IMR-90 (cell line): Measurements from ENCODE around the gene KLHL17. TPM values are rescaled to one million over a fixed set of nuclear protein-coding genes. Genes with fewer than 3 reads are reported as not detected.

ENCODE experiments used
- ATAC-seq: fragments of 200-7000 bp; cut with Tn5 transposase; 2 replicates; pipeline ENCODE4 v1.9.1; 2020; ENCODE audit warnings: low read depth, mild to moderate bottlenecking, moderate library complexity
- BruUV-seq: library from RNA; stranded (reverse); fragments of 400-500 nt; replicated peaks from 2 replicates; lab custom pipeline; 2021; lab: Mats Ljungman, UMichigan
- CTCF ChIA-PET: fragments of 300-600 bp; formaldehyde crosslinking; extraction: SDS; loops from one replicate; lab custom pipeline; 2021; ENCODE audit warnings: antibody characterized with exemption; lab: Yijun Ruan, JAX
- POLR2A ChIA-PET: fragments of 300-600 bp; sonication (Branson Sonifier 250); formaldehyde crosslinking; loops from one replicate; lab custom pipeline; 2022; ENCODE audit warnings: antibody characterized with exemption; ENCODE audit not compliant: unreplicated experiment; lab: Charles Lee
- DNase-seq: peaks from one replicate; pipeline ENCODE4 v3.0.0; 2013
- H2AFZ ChIP-seq: replicated peaks from 2 replicates; pipeline ENCODE3; 2013; ENCODE audit warnings: low read length, mild to moderate bottlenecking; ENCODE audit not compliant: poor library complexity
- H2AK5ac ChIP-seq: 2 replicates; pipeline ENCODE4 v1.6.1; 2013; ENCODE audit warnings: low read depth, low read length, inconsistent platforms
- H2AK9ac ChIP-seq: replicated peaks from 2 replicates; pipeline ENCODE3; 2013; ENCODE audit warnings: mild to moderate bottlenecking, low read depth, low read length, moderate library complexity; ENCODE audit not compliant: poor library complexity
- H2BK120ac ChIP-seq: 2 replicates; pipeline ENCODE4 v1.6.1; 2013; ENCODE audit warnings: low read depth, low read length, inconsistent platforms
- H2BK15ac ChIP-seq: 3 replicates; pipeline ENCODE4 v1.6.1; 2013; ENCODE audit warnings: low read depth, low read length, inconsistent platforms
- H2BK20ac ChIP-seq: 2 replicates; pipeline ENCODE4 v1.6.1; 2013; ENCODE audit warnings: low read depth, mild to moderate bottlenecking, inconsistent platforms, low read length, moderate library complexity
- H2BK5ac ChIP-seq: 2 replicates; pipeline ENCODE4 v1.6.1; 2013; ENCODE audit warnings: mild to moderate bottlenecking, low read depth, low read length, inconsistent platforms; ENCODE audit not compliant: poor library complexity, severe bottlenecking
- H3K14ac ChIP-seq: replicated peaks from 2 replicates; pipeline ENCODE4 v1.6.1; 2013; ENCODE audit warnings: low read depth, low read length, inconsistent platforms
- H3K18ac ChIP-seq: 2 replicates; pipeline ENCODE4 v1.6.1; 2013; ENCODE audit warnings: low read depth, low read length, control low read depth
- H3K23ac ChIP-seq: 2 replicates; pipeline ENCODE4 v1.6.1; 2013; ENCODE audit warnings: low read depth, low read length, inconsistent platforms
- H3K27ac ChIP-seq: 2 replicates; pipeline ENCODE4 v1.5.1; 2013; ENCODE audit warnings: mild to moderate bottlenecking, control low read depth, low read length; ENCODE audit not compliant: insufficient read depth
- H3K27me3 ChIP-seq: 2 replicates; pipeline ENCODE4 v1.6.1; 2013; ENCODE audit warnings: low read length; ENCODE audit not compliant: control insufficient read depth, insufficient read depth
- H3K36me3 ChIP-seq: 2 replicates; pipeline ENCODE4 v1.6.1; 2013; ENCODE audit warnings: low read length, mixed read lengths; ENCODE audit not compliant: control insufficient read depth, insufficient read depth
- H3K4ac ChIP-seq: 2 replicates; pipeline ENCODE4 v1.6.1; 2013; ENCODE audit warnings: low read depth, low read length, inconsistent platforms
- H3K4me1 ChIP-seq: 2 replicates; pipeline ENCODE4 v1.6.1; 2013; ENCODE audit warnings: low read length, mixed read lengths; ENCODE audit not compliant: control insufficient read depth, insufficient read depth
- H3K4me2 ChIP-seq: 2 replicates; pipeline ENCODE4 v1.6.1; 2013; ENCODE audit warnings: low read depth, mild to moderate bottlenecking, control low read depth, low read length, moderate library complexity
- H3K4me3 ChIP-seq: 2 replicates; pipeline ENCODE4 v1.5.1; 2013; ENCODE audit warnings: low read depth, mild to moderate bottlenecking, control low read depth, low read length, moderate library complexity; ENCODE audit not compliant: insufficient read depth
- H3K56ac ChIP-seq: 2 replicates; pipeline ENCODE4 v1.6.1; 2013; ENCODE audit warnings: low read length, inconsistent platforms; ENCODE audit not compliant: insufficient read depth; ENCODE audit errors: extremely low read depth
- H3K79me1 ChIP-seq, 2 experiments: 2 replicates each; pipeline ENCODE4 v1.6.1; 2013; ENCODE audit warnings: low read length in 2 of 2, inconsistent platforms in 1 of 2, low read depth in 1 of 2
- H3K9ac ChIP-seq: 2 replicates; pipeline ENCODE4 v1.6.1; 2013; ENCODE audit warnings: low read depth, low read length, control low read depth
- H3K9me1 ChIP-seq: 2 replicates; pipeline ENCODE4 v1.6.1; 2013; ENCODE audit warnings: low read length, inconsistent platforms; ENCODE audit not compliant: insufficient read depth
- H3K9me3 ChIP-seq: 2 replicates; pipeline ENCODE4 v1.6.1; 2013; ENCODE audit warnings: low read length; ENCODE audit not compliant: control insufficient read depth, insufficient read depth
- H4K20me1 ChIP-seq: 2 replicates; pipeline ENCODE4 v1.6.1; 2013; ENCODE audit warnings: low read length, inconsistent platforms; ENCODE audit not compliant: insufficient read depth
- H4K5ac ChIP-seq: 2 replicates; pipeline ENCODE4 v1.6.1; 2013; ENCODE audit warnings: mild to moderate bottlenecking, low read depth, low read length, control low read depth
- H4K8ac ChIP-seq, 2 experiments: 2 replicates each; pipeline ENCODE4 v1.6.1; 2013; ENCODE audit warnings: low read depth in 2 of 2, low read length in 2 of 2, control low read depth in 1 of 2, inconsistent platforms in 1 of 2
- H4K91ac ChIP-seq: 2 replicates; pipeline ENCODE4 v1.6.1; 2013; ENCODE audit warnings: low read depth, low read length, inconsistent platforms; ENCODE audit not compliant: insufficient read depth
- BHLHE40 ChIP-seq: fragments of 150-350 bp; IDR thresholded peaks from 2 replicates; pipeline ENCODE4 v1.6.1; 2016; ENCODE audit warnings: mild to moderate bottlenecking, low read depth, low read length
- CEBPB ChIP-seq: IDR thresholded peaks from 2 replicates; pipeline ENCODE4 v1.6.1; 2012; ENCODE audit warnings: low read depth, low read length, improper control_type of control experiment
- CHD1 ChIP-seq: IDR thresholded peaks from 2 replicates; pipeline ENCODE4 v1.6.1; 2012; ENCODE audit warnings: low read depth, low read length, improper control_type of control experiment
- MAFK ChIP-seq: IDR thresholded peaks from 2 replicates; pipeline ENCODE4 v1.6.1; 2012; ENCODE audit warnings: low read depth, low read length, improper control_type of control experiment
- MAZ ChIP-seq: IDR thresholded peaks from 2 replicates; pipeline ENCODE4 v1.6.1; 2012; ENCODE audit warnings: low read depth, mild to moderate bottlenecking, low read length, improper control_type of control experiment, moderate library complexity, borderline replicate concordance
- RAD21 ChIP-seq: IDR thresholded peaks from 2 replicates; pipeline ENCODE4 v1.6.1; 2012; ENCODE audit warnings: low read length, improper control_type of control experiment
- RCOR1 ChIP-seq: IDR thresholded peaks from 2 replicates; pipeline ENCODE4 v1.6.1; 2012; ENCODE audit warnings: mild to moderate bottlenecking, low read length, improper control_type of control experiment; ENCODE audit not compliant: insufficient replicate concordance
- RFX5 ChIP-seq: IDR thresholded peaks from 2 replicates; pipeline ENCODE4 v1.8.0; 2012; ENCODE audit warnings: low read depth, mild to moderate bottlenecking, low read length, moderate library complexity
- WGBS, 2 experiments: methylation state at CpG; one replicate each; pipeline versions ENCODE4 v1.1.5 to v1.1.7; 2013; ENCODE audit warnings: missing lambda C conversion rate in 2 of 2; ENCODE audit not compliant: insufficient read length in 1 of 2; ENCODE audit errors: extremely low coverage in 2 of 2; 5-methylcytosine and 5-hydroxymethylcytosine counted together
- dilution Hi-C: fragments of 300-500 bp; cut with HindIII; formaldehyde crosslinking; loops from one replicate; pipeline ENCODE4 v1.14.3; 2018; ENCODE audit warnings: low sequenced_read_pairs; ENCODE audit not compliant: unreplicated experiment
- in situ Hi-C: fragments of 300-500 bp; cut with MboI; formaldehyde crosslinking; loops from 3 replicates; pipeline ENCODE4 v1.14.3; 2019; ENCODE audit warnings: low sequenced_read_pairs, inconsistent platforms, mixed read lengths
- intact Hi-C: fragments of 100-400 bp; cut with micrococcal nuclease; formaldehyde crosslinking; loops from 2 replicates; pipeline ENCODE4 v1.10.0; 2022
- polyA plus RNA-seq, 3 experiments: library from polyadenylated mRNA; depleted of rRNA; stranded (reverse); fragments of >200 nt; gene quantifications; 2 replicates each; pipeline ENCODE4 v1.2.3, GENCODE V29; 2012; ENCODE audit warnings: low replicate concordance in 1 of 3
- total RNA-seq: library from RNA; depleted of rRNA; stranded (reverse); fragments of >200 nt; gene quantifications from 2 replicates; pipeline ENCODE4 v1.2.3, GENCODE V29; 2012
- TF ChIP-seq, protein P1 (sequence below): conservative IDR thresholded peaks from 2 replicates; pipeline ENCODE4 v1.5.1; 2012; ENCODE audit warnings: mild to moderate bottlenecking, low read depth, low read length, improper control_type of control experiment
- TF ChIP-seq, protein P2 (sequence below): fragments of 150-350 bp; IDR thresholded peaks from 2 replicates; pipeline ENCODE4 v1.6.1; 2017; ENCODE audit warnings: mild to moderate bottlenecking, antibody characterized with exemption, low read length, low read depth

Gene KLHL17
- total and polyA plus RNA-seq, 2 of the 4 experiments (the other 2 are of a cell fraction): 3.4 to 41.0 TPM

DNA sequence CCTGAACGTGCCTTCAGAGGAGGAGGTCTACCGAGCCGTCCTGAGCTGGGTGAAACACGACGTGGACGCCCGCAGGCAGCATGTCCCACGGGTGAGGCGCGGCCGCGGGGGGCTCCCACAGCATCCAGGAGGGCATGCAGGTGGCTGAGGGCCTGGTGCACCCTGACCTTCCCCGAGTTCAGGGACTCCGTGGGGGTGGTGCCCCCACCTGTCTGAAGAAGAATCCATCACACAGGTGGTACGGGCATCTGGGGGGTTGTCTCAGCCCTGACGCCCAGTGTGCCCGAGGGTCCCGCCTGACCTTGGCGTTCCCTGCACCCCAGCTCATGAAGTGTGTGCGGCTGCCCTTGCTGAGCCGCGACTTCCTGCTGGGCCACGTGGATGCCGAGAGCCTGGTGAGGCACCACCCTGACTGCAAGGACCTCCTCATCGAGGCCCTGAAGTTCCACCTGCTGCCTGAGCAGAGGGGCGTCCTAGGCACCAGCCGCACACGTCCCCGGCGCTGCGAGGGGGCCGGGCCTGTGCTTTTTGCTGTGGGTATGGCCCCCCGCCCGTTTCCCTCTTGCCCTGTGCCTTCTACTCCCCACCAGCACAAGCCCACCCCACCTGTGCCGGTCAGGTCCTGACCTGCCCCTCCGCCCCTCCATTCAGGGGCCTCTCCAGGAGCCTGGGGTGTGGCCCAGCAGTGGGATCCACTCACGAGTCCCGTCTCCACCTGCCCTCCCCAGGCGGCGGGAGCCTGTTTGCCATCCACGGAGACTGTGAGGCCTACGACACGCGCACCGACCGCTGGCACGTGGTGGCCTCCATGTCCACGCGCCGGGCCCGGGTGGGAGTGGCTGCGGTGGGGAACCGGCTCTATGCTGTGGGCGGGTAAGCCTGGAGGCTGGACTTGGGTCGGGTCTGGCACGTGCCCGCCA is 2.3 kb downstream of the KLHL17 start (continued):
- TF ChIP-seq, protein P1, sequence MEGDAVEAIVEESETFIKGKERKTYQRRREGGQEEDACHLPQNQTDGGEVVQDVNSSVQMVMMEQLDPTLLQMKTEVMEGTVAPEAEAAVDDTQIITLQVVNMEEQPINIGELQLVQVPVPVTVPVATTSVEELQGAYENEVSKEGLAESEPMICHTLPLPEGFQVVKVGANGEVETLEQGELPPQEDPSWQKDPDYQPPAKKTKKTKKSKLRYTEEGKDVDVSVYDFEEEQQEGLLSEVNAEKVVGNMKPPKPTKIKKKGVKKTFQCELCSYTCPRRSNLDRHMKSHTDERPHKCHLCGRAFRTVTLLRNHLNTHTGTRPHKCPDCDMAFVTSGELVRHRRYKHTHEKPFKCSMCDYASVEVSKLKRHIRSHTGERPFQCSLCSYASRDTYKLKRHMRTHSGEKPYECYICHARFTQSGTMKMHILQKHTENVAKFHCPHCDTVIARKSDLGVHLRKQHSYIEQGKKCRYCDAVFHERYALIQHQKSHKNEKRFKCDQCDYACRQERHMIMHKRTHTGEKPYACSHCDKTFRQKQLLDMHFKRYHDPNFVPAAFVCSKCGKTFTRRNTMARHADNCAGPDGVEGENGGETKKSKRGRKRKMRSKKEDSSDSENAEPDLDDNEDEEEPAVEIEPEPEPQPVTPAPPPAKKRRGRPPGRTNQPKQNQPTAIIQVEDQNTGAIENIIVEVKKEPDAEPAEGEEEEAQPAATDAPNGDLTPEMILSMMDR: no peak
- TF ChIP-seq CHD1: no peak

DNA sequence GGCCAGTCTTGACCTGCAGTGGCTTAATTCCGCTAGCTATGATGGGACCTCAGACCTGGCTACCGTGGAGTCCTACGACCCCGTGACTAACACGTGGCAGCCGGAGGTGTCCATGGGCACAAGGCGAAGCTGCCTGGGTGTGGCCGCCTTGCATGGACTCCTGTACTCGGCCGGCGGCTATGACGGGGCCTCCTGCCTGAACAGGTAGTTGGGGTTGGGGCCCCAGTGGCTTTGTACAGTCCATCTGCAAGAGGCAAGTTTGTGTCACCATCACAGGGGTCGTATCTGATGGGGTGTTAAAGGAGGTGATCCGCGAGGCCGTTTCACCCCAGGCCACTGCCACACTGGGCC is 2.9 kb downstream of the KLHL17 start:
- 90% methylated on average over 7 of the region's 16 CpGs; no CpG with 5 or more reads in 1 of the 2 experiments for WGBS, 2 experiments
- POLR2A ChIA-PET: no interaction called here

More for the DNA sequence above, 2.9 kb downstream of the KLHL17 start:
- Histone ChIP-seq H3K27ac (no peak overlapping the region), H3K4me2 (no peak overlapping the region), H3K23ac (no peak overlapping the region), H3K36me3 (peaks cover 20% of the 10 kb centered on the region), H3K9me3 (no peaks in the 10 kb centered on the region), H2BK120ac (no peak overlapping the region), H2AFZ (no peak overlapping the region), H4K8ac (no peak overlapping the region), H3K4me1 (peaks cover 14% of the 10 kb centered on the region), H3K4ac (no peak overlapping the region), H3K56ac (no peak overlapping the region), H3K18ac (no peak overlapping the region), H4K91ac (no peak overlapping the region), H3K9me1 (peaks cover 3% of the 10 kb centered on the region; the same call in 1 of the 2 replicates), H2BK5ac (no peak overlapping the region), H3K14ac (no peak overlapping the region), H3K4me3 (no peak overlapping the region), H2AK5ac (no peak overlapping the region), H2AK9ac (peak overlapping the region; percentile 42), H3K27me3 (no peaks in the 10 kb centered on the region; the same call in 1 of the 2 replicates), H4K5ac (no peak overlapping the region), H4K20me1 (peaks cover 7% of the 10 kb centered on the region), H3K9ac (no peak overlapping the region), H2BK15ac (no peak overlapping the region), H3K79me1 (peaks cover 7 to 30% of the 10 kb centered on the region in 2 experiments; a peak in 3 of 4 replicates), H2BK20ac (no peak overlapping the region)
- dilution Hi-C loops (no loop called here), intact Hi-C loops (no loop called here), in situ Hi-C loops (no loop called here)
- no TSS peak for BruUV-seq
- TF ChIP-seq CEBPB (no peak), RCOR1 (no peak), RFX5 (no peak), BHLHE40 (no peak), MAFK (no peak), MAZ (no peak), RAD21 (no peak)
- TF ChIP-seq, protein P2, sequence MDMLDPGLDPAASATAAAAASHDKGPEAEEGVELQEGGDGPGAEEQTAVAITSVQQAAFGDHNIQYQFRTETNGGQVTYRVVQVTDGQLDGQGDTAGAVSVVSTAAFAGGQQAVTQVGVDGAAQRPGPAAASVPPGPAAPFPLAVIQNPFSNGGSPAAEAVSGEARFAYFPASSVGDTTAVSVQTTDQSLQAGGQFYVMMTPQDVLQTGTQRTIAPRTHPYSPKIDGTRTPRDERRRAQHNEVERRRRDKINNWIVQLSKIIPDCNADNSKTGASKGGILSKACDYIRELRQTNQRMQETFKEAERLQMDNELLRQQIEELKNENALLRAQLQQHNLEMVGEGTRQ: no peak
- CTCF ChIA-PET: no interaction called here
- DNase-seq (no peak), ATAC-seq (no peak)
